ENCODE data around the gene MUC22.

DNA sequence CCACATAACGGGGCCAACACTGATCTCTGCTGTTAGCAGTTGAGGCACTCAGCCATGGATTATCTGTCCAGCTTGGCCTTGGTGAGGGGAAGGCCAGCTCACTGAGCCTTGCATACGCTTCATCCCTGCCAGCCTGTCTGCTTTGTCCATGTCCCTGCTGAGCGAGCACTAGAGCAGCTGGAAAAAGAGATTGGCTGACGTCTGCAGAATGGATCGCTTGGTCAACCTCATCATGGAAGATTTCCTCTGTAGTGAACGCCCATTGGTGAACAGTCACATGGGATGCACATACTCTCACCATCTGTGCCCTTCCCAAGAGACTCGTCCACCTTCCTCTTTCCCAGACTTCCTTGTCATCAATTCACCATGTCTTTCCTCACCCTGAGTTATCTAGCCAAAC lies 26.9 kb downstream of the MUC22 start:
- TF ChIP-seq EZH2 (IDR thresholded peaks at IDR 0.05; ENCODE audit: borderline replicate concordance, low read length), result no peak
- TF ChIP-seq, protein P1, sequence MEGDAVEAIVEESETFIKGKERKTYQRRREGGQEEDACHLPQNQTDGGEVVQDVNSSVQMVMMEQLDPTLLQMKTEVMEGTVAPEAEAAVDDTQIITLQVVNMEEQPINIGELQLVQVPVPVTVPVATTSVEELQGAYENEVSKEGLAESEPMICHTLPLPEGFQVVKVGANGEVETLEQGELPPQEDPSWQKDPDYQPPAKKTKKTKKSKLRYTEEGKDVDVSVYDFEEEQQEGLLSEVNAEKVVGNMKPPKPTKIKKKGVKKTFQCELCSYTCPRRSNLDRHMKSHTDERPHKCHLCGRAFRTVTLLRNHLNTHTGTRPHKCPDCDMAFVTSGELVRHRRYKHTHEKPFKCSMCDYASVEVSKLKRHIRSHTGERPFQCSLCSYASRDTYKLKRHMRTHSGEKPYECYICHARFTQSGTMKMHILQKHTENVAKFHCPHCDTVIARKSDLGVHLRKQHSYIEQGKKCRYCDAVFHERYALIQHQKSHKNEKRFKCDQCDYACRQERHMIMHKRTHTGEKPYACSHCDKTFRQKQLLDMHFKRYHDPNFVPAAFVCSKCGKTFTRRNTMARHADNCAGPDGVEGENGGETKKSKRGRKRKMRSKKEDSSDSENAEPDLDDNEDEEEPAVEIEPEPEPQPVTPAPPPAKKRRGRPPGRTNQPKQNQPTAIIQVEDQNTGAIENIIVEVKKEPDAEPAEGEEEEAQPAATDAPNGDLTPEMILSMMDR (IDR thresholded peaks at IDR 0.05; ENCODE audit: low read length), result no peak
